ENCODE results near the gene CFAP210.

DNA sequence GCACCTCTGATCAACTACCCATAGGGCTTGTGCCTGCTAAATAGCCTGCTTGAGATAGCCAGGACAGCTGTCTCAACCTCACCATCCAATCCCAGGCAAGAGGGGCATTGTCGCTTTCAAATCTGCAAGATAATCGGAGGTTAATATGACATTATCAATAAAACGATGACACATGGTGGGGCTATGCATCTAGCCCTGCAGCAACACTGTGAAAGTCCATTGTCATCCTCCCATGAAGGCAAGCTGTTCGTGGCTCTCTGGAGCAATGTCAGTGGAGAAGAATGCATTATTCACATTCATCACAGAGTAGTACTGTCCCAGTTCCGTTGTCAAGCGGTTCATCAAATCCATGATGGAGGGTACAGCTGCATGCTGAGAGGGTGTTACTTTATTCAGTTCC is 20.5 kb upstream of the CFAP210 start:
- TF ChIP-seq, protein P1, sequence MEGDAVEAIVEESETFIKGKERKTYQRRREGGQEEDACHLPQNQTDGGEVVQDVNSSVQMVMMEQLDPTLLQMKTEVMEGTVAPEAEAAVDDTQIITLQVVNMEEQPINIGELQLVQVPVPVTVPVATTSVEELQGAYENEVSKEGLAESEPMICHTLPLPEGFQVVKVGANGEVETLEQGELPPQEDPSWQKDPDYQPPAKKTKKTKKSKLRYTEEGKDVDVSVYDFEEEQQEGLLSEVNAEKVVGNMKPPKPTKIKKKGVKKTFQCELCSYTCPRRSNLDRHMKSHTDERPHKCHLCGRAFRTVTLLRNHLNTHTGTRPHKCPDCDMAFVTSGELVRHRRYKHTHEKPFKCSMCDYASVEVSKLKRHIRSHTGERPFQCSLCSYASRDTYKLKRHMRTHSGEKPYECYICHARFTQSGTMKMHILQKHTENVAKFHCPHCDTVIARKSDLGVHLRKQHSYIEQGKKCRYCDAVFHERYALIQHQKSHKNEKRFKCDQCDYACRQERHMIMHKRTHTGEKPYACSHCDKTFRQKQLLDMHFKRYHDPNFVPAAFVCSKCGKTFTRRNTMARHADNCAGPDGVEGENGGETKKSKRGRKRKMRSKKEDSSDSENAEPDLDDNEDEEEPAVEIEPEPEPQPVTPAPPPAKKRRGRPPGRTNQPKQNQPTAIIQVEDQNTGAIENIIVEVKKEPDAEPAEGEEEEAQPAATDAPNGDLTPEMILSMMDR (IDR thresholded peaks at IDR 0.05; ENCODE audit: low read depth, low read length): no peak
- no peak for TF ChIP-seq EZH2phosphoT487 (IDR thresholded peaks at IDR 0.05; ENCODE audit: low read depth)
